Pons (tissue), 1 donor: ENCODE measurements around the gene STX4.

Experiments used
- DNase-seq: peaks from one replicate; pipeline ENCODE4 v3.0.0-alpha.2; 2016; ENCODE audit warnings: low spot score

STX4 gene

GRCh38 chr16:31084584-31085302 is 51.4 kb downstream of the STX4 start:
- no peak for DNase-seq

GRCh38 chr16:31085411-31085810 is 52.1 kb downstream of the STX4 start:
- no peak for DNase-seq

GRCh38 chr16:31085873-31086628 is 52.7 kb downstream of the STX4 start:
- no peak for DNase-seq

- DNase-seq, result no peak
These were observed 53.2 kb downstream of the STX4 start for GRCh38 chr16:31086629-31086906.

- DNase-seq, result no peak
These were observed 54.1 kb downstream of the STX4 start for GRCh38 chr16:31087481-31087880.

- DNase-seq, result no peak
These were observed 54.6 kb downstream of the STX4 start for GRCh38 chr16:31087971-31088370.

GRCh38 chr16:31088459-31089183 is 55.3 kb downstream of the STX4 start, which contains the start of gene PRSS53:
TSS of gene PRSS53 (minus strand) at chr16:31088943. CDS start at chr16:31088809, 134 bp downstream.
- DNase-seq, result no peak

- no peak for DNase-seq
These were observed 55.8 kb downstream of the STX4 start for GRCh38 chr16:31089199-31089598.
